K562 (cell line): ENCODE data around the gene RRP9. TPM values are rescaled to one million over a fixed set of nuclear protein-coding genes. Genes with fewer than 3 reads are reported as not detected.

ENCODE experiments used
- ATAC-seq: fragments of 200-7000 bp; cut with Tn5 transposase; 3 replicates; pipeline ENCODE4 v1.9.1; 2020; ENCODE audit warnings: moderate library complexity
- BruUV-seq: library from RNA; stranded (reverse); fragments of 400-500 nt; replicated peaks from 2 replicates; lab custom pipeline; 2021; lab: Mats Ljungman, UMichigan
- CTCF ChIA-PET: fragments of 300-600 bp; formaldehyde crosslinking; extraction: SDS; loops from one replicate; lab custom pipeline; 2021; ENCODE audit warnings: low intra/inter-chr PET ratio; lab: Yijun Ruan, JAX
- POLR2A ChIA-PET: fragments of 300-600, 350-650 bp; sonication (Branson Sonifier 250); formaldehyde crosslinking; extraction: SDS; loops from one replicate; lab custom pipeline; 2021; ENCODE audit warnings: antibody characterized with exemption, inconsistent platforms; lab: Yijun Ruan, JAX
- DNase-seq, 4 experiments: peaks; one replicate each; pipeline versions ENCODE4 v3.0.0 to v3.0.0-alpha.2; 2011 to 2018; ENCODE audit warnings: low spot score in 3 of 4, mixed read lengths in 3 of 4; ENCODE audit errors: extremely low read depth in 1 of 4
- FAIRE-seq: peaks from 2 replicates; lab custom pipeline; 2011; peaks lifted over from hg19 to GRCh38; lab: Jason Lieb, UNC
- H2AFZ ChIP-seq: 2 replicates; pipeline ENCODE4 v1.6.0; 2011; ENCODE audit warnings: low read depth, low read length, control low read depth, inconsistent platforms
- H3K27ac ChIP-seq: fragments of 200-600 bp; 3 replicates; pipeline ENCODE4 v1.8.0; 2011; ENCODE audit warnings: low read depth, mild to moderate bottlenecking, control low read depth, inconsistent platforms, low read length, moderate library complexity, mixed read lengths; ENCODE audit errors: extremely low read depth
- H3K27me3 ChIP-seq, 2 experiments: fragments of 300-600 bp in 1 of 2; 2 replicates in 1 of 2; 3 replicates in 1 of 2; pipeline versions ENCODE4 v1.6.0 to v1.8.0; 2011; ENCODE audit warnings: inconsistent platforms in 2 of 2, low read length in 2 of 2, mild to moderate bottlenecking in 1 of 2, mixed read lengths in 1 of 2, moderate library complexity in 1 of 2; ENCODE audit not compliant: control insufficient read depth in 2 of 2, insufficient read depth in 2 of 2
- H3K36me3 ChIP-seq: fragments of 300-600 bp; 3 replicates; pipeline ENCODE4 v1.8.0; 2011; ENCODE audit warnings: mild to moderate bottlenecking, low read length, inconsistent platforms; ENCODE audit not compliant: control insufficient read depth, insufficient read depth
- H3K4me1 ChIP-seq, 2 experiments: fragments of 200-600 bp in 1 of 2; replicated peaks in 1 of 2; 2 replicates in 1 of 2; 3 replicates in 1 of 2; pipeline versions ENCODE4 v1.5.1 to v1.8.0; 2011; ENCODE audit warnings: inconsistent platforms in 2 of 2, low read length in 2 of 2, mild to moderate bottlenecking in 1 of 2, mixed read lengths in 1 of 2, moderate library complexity in 1 of 2; ENCODE audit not compliant: control insufficient read depth in 2 of 2, insufficient read depth in 2 of 2
- H3K4me2 ChIP-seq: 2 replicates; pipeline ENCODE4 v1.6.1; 2011; ENCODE audit warnings: low read length, control low read depth, inconsistent platforms, mixed read lengths; ENCODE audit not compliant: insufficient read depth
- H3K4me3 ChIP-seq: fragments of 200-600 bp; sonication (generic), shearing (Covaris generic); 2 replicates; pipeline ENCODE4 v1.5.1; 2016; ENCODE audit warnings: control low read depth, inconsistent platforms
- H3K79me2 ChIP-seq: fragments of 200-600 bp; 3 replicates; pipeline ENCODE4 v1.8.0; 2011; ENCODE audit warnings: low read length, inconsistent platforms; ENCODE audit not compliant: control insufficient read depth, insufficient read depth
- H3K9ac ChIP-seq, 2 experiments: 2 replicates each; pipeline versions ENCODE4 v1.6.0 to v1.6.1; 2011; ENCODE audit warnings: low read depth in 2 of 2, low read length in 2 of 2, control low read depth in 1 of 2, inconsistent platforms in 1 of 2, mild to moderate bottlenecking in 1 of 2, mixed read lengths in 1 of 2; ENCODE audit not compliant: insufficient read depth in 1 of 2
- H3K9me1 ChIP-seq: one replicate; pipeline ENCODE4 v1.6.0; 2011; ENCODE audit warnings: inconsistent platforms, mild to moderate bottlenecking, low read length, moderate library complexity; ENCODE audit not compliant: control insufficient read depth, insufficient read depth
- H3K9me3 ChIP-seq: replicated peaks from 2 replicates; pipeline ENCODE4 v1.5.1; 2011; ENCODE audit warnings: low read depth, low read length, inconsistent platforms; ENCODE audit not compliant: control insufficient read depth, insufficient read depth
- H4K20me1 ChIP-seq: replicated peaks from 2 replicates; pipeline ENCODE4 v1.6.1; 2011; ENCODE audit warnings: low read length, inconsistent platforms, mixed read lengths; ENCODE audit not compliant: control insufficient read depth, insufficient read depth
- CC2D1A ChIP-seq: fragments of 450-650 bp; IDR thresholded peaks from 2 replicates; pipeline ENCODE4 v1.6.1; 2017; ENCODE audit warnings: mild to moderate bottlenecking
- HNRNPLL ChIP-seq: fragments of 200-400 bp; formaldehyde crosslinking; IDR thresholded peaks from 2 replicates; pipeline ENCODE4 v1.6.1; 2017; ENCODE audit warnings: low read length, low read depth, mild to moderate bottlenecking; ENCODE audit not compliant: poor library complexity, severe bottlenecking
- LCOR ChIP-seq: sonication (generic); formaldehyde crosslinking; IDR thresholded peaks from 2 replicates; pipeline ENCODE4 v1.8.0; 2022; ENCODE audit warnings: mild to moderate bottlenecking, missing genetic modification reagents
- RFX1 ChIP-seq: fragments of 450-650 bp; IDR thresholded peaks from 2 replicates; pipeline ENCODE4 v1.6.1; 2016; ENCODE audit warnings: mild to moderate bottlenecking, moderate library complexity
- TEAD2 ChIP-seq: fragments of 450-650 bp; IDR thresholded peaks from 2 replicates; pipeline ENCODE4 v1.6.1; 2016; ENCODE audit warnings: missing genetic modification characterization, control low read depth, missing compliant biosample characterization
- TEAD4 ChIP-seq, 2 experiments: sonication (generic) in 1 of 2; formaldehyde crosslinking in 1 of 2; IDR thresholded peaks; 2 replicates each; pipeline versions ENCODE4 v1.6.1 to v1.8.0; 2012 to 2022; ENCODE audit warnings: borderline replicate concordance in 1 of 2, inconsistent platforms in 1 of 2, low read length in 1 of 2, mild to moderate bottlenecking in 1 of 2, missing genetic modification reagents in 1 of 2
- ZC3H8 ChIP-seq: fragments of 450-650 bp; IDR thresholded peaks from 2 replicates; pipeline ENCODE4 v1.6.1; 2017
- WGBS: fragments of 100-300 bp; shearing (Covaris generic); methylation state at CpG from one replicate; pipeline ENCODE4 v1.1.6; 2016; ENCODE audit warnings: low coverage, mixed read lengths; ENCODE audit not compliant: insufficient coverage; ENCODE audit errors: missing lambda C conversion rate; 5-methylcytosine and 5-hydroxymethylcytosine counted together
- in situ Hi-C: fragments of 300-500 bp; cut with MboI; formaldehyde crosslinking; loops from 4 replicates; pipeline ENCODE4 v1.15.0; 2018; ENCODE audit warnings: inconsistent platforms, mixed read lengths
- intact Hi-C: fragments of 100-400 bp; cut with micrococcal nuclease; formaldehyde crosslinking; loops from 2 replicates; pipeline ENCODE4 v1.14.2; 2022
- polyA plus RNA-seq, 8 experiments: library from polyadenylated mRNA; depleted of rRNA in 4 of 8; stranded (reverse) in 5 of 8; unstranded in 3 of 8; fragments of >200 nt; fragmentation: Nextera tagmentation in 2 of 8; fragmentation: Illumina TruSeq in 1 of 8; extraction: Ambion mirVana in 2 of 8; extraction: Trizol in 1 of 8; gene quantifications; 2 replicates each; pipeline versions ENCODE4 v1.2.1 to v1.2.3, GENCODE V29; 2011 to 2014; ENCODE audit warnings: inconsistent platforms in 1 of 8, missing spikeins in 1 of 8
- total RNA-seq, 7 experiments: library from RNA; depleted of rRNA in 6 of 7; stranded (reverse); fragments of >200 nt in 6 of 7; fragmentation: Illumina TruSeq in 2 of 7; extraction: Trizol in 2 of 7; gene quantifications; 2 replicates each; pipeline versions ENCODE4 v1.2.1 to v1.2.3, GENCODE V29; 2011 to 2021; ENCODE audit warnings: low replicate concordance in 1 of 7
- TF ChIP-seq, protein P1 (sequence below): sonication (generic); formaldehyde crosslinking; IDR thresholded peaks from 2 replicates; pipeline ENCODE4 v1.8.0; 2023; ENCODE audit warnings: missing genetic modification reagents, mild to moderate bottlenecking, borderline replicate concordance
- TF ChIP-seq, protein P2 (sequence below): fragments of 450-650 bp; IDR thresholded peaks from 2 replicates; pipeline ENCODE4 v1.6.1; 2014; ENCODE audit warnings: low read depth, mild to moderate bottlenecking, moderate library complexity, borderline replicate concordance
- TF ChIP-seq, protein P3 (sequence below): fragments of 200-800 bp; sonication (Bioruptor generic); IDR thresholded peaks from 2 replicates; pipeline ENCODE4 v1.6.1; 2017; ENCODE audit warnings: missing genetic modification characterization, missing compliant biosample characterization

The RRP9 gene
- total and polyA plus RNA-seq, 9 of the 15 experiments (the other 6 are each of a cell fraction or from before 2014, with no cell fraction given) = 5.2 to 67.0 (median 45.9) TPM

DNA sequence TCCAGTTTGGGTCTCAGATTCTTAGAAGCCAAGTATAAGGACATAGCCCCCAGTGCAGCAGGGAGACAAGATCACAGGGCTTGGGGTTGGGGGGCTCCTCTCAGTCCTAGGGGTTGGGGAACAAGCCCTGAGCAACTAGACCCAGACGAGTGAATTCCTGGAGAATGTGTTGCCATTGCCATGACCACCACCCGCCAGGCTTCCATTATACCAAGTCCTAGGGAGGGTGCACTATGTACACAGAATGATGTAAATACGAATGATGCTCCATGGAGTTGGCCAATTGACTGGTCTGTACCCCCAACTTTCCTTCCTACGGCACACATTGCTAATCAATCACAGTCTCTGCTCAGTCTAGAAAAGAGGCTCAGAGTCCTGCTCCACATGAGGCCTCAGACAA lies 47.3 kb downstream of the RRP9 start (continued):
- TF ChIP-seq TEAD4 (IDR thresholded peaks at IDR 0.05; ENCODE audit: low read length) (no peak), TEAD4 (CRISPR knock-in tag; IDR thresholded peaks at IDR 0.05; ENCODE audit: borderline replicate concordance) (no peak), RFX1 (no peak), LCOR (no peak)
- TF ChIP-seq, all 486 proteins: peak for 0

DNA sequence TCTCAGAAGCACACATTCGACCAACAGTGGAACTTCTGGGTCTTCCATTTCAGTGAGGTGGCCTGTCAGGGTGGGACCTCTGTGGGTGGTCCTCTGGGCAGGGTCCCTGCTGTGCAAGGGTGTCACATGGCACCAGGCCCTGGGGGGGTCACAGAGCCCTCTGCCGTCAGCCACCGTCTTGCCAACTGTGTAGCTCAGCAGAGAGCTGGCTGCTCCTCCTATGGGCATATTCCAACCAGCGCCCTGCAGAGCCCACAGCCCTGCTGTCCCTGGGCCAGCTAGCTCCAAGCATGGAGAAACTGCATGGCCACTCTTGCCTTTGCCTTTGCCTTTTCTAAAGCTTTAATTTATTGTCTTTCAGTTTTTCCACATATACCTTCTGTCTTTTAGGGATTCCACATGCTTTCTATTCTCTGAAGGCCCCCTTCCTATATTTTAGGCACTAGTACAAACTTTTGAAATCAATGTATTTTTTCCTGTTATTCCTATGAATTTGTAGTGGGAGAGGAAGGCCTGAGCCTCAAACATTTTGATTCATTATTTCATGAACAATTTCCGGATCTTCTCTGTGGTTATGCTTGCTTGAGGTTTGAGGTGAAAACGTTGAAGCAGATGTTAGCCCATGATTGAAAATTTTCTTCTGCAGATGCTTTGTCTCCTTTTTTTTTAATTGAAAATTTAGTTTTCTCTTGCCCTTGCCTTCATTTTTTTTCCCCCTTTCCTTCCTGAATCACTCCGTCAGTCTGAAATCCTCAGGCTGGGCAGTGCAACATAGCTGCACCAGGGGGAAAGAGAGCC lies 50.3 kb downstream of the RRP9 start:
- H3K36me3 ChIP-seq = no peaks in the 10 kb centered on the region
- H4K20me1 ChIP-seq = no peaks in the 10 kb centered on the region
- H3K27me3 ChIP-seq = peaks cover 4 to 23% of the 10 kb centered on the region in 2 experiments; a peak in 3 of 5 replicates
- no peak overlapping the region for H3K27ac ChIP-seq
- DNase-seq (no peak), FAIRE-seq (no peak), ATAC-seq (no peak)
- H3K4me1 ChIP-seq = no peaks in the 10 kb centered on the region; a peak in 1 of 5 replicates
- no peak overlapping the region for H2AFZ ChIP-seq
- H3K79me2 ChIP-seq = no peaks in the 10 kb centered on the region
- H3K9ac ChIP-seq = no peak overlapping the region
- no peak overlapping the region for H3K4me2 ChIP-seq
- no TSS peak for BruUV-seq
- H3K4me3 ChIP-seq = no peak overlapping the region
- intact Hi-C loops (no loop called here), in situ Hi-C loops (no loop called here)
- H3K9me1 ChIP-seq = no peaks in the 10 kb centered on the region
- ChIA-PET CTCF (no interaction called here), POLR2A (no interaction called here)
- 0% methylated on average over 5 of the region's 7 CpGs for WGBS
- no peaks in the 10 kb centered on the region for H3K9me3 ChIP-seq
- no peak for TF ChIP-seq CC2D1A
- TF ChIP-seq, protein P1, sequence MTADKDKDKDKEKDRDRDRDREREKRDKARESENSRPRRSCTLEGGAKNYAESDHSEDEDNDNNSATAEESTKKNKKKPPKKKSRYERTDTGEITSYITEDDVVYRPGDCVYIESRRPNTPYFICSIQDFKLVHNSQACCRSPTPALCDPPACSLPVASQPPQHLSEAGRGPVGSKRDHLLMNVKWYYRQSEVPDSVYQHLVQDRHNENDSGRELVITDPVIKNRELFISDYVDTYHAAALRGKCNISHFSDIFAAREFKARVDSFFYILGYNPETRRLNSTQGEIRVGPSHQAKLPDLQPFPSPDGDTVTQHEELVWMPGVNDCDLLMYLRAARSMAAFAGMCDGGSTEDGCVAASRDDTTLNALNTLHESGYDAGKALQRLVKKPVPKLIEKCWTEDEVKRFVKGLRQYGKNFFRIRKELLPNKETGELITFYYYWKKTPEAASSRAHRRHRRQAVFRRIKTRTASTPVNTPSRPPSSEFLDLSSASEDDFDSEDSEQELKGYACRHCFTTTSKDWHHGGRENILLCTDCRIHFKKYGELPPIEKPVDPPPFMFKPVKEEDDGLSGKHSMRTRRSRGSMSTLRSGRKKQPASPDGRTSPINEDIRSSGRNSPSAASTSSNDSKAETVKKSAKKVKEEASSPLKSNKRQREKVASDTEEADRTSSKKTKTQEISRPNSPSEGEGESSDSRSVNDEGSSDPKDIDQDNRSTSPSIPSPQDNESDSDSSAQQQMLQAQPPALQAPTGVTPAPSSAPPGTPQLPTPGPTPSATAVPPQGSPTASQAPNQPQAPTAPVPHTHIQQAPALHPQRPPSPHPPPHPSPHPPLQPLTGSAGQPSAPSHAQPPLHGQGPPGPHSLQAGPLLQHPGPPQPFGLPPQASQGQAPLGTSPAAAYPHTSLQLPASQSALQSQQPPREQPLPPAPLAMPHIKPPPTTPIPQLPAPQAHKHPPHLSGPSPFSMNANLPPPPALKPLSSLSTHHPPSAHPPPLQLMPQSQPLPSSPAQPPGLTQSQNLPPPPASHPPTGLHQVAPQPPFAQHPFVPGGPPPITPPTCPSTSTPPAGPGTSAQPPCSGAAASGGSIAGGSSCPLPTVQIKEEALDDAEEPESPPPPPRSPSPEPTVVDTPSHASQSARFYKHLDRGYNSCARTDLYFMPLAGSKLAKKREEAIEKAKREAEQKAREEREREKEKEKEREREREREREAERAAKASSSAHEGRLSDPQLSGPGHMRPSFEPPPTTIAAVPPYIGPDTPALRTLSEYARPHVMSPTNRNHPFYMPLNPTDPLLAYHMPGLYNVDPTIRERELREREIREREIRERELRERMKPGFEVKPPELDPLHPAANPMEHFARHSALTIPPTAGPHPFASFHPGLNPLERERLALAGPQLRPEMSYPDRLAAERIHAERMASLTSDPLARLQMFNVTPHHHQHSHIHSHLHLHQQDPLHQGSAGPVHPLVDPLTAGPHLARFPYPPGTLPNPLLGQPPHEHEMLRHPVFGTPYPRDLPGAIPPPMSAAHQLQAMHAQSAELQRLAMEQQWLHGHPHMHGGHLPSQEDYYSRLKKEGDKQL (CRISPR knock-in tag) = no peak
- TF ChIP-seq TEAD2 (tag) = no peak
- TF ChIP-seq, protein P2, sequence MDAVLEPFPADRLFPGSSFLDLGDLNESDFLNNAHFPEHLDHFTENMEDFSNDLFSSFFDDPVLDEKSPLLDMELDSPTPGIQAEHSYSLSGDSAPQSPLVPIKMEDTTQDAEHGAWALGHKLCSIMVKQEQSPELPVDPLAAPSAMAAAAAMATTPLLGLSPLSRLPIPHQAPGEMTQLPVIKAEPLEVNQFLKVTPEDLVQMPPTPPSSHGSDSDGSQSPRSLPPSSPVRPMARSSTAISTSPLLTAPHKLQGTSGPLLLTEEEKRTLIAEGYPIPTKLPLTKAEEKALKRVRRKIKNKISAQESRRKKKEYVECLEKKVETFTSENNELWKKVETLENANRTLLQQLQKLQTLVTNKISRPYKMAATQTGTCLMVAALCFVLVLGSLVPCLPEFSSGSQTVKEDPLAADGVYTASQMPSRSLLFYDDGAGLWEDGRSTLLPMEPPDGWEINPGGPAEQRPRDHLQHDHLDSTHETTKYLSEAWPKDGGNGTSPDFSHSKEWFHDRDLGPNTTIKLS = no peak
- TF ChIP-seq, protein P3, sequence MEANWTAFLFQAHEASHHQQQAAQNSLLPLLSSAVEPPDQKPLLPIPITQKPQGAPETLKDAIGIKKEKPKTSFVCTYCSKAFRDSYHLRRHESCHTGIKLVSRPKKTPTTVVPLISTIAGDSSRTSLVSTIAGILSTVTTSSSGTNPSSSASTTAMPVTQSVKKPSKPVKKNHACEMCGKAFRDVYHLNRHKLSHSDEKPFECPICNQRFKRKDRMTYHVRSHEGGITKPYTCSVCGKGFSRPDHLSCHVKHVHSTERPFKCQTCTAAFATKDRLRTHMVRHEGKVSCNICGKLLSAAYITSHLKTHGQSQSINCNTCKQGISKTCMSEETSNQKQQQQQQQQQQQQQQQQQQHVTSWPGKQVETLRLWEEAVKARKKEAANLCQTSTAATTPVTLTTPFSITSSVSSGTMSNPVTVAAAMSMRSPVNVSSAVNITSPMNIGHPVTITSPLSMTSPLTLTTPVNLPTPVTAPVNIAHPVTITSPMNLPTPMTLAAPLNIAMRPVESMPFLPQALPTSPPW (CRISPR knock-in tag) = no peak
- TF ChIP-seq HNRNPLL = no peak
- TF ChIP-seq ZC3H8 = no peak
